NAMALWA (cell line): Measurements from ENCODE around the gene NLRP12.
A peak's percentile ranks its signal among the peaks of the same experiment; 100 is the strongest.
"Not testable (repeated sequence)": the region's sequence is repeated elsewhere in the genome, so short reads cannot be mapped to it uniquely, and the experiment has no call there.

ENCODE experiments used
- DNase-seq: peaks from one replicate; pipeline ENCODE4 v3.0.0-alpha.2; 2015; ENCODE audit warnings: low spot score

Gene NLRP12

DNA sequence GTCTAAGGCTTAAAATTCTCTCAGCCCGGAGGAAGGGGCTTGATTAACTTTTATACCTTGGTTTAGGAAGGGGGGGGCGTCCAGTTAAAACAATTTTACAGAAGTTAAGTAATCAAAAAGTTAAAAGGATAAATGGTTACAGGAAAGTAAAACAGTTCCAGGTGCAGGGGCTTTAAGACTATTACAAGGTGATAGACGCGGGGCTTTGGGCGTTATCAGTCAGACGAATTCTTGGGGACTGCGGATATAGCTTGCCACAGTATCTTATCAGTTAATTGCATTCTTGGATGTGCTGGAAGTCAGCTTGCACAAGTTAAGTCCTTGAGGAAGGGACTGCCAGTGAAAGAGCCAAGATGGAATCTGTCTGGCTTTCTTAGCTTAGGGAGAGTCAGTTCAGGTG lies 49.6 kb downstream of the NLRP12 start:
- not testable (repeated sequence) for DNase-seq

DNA sequence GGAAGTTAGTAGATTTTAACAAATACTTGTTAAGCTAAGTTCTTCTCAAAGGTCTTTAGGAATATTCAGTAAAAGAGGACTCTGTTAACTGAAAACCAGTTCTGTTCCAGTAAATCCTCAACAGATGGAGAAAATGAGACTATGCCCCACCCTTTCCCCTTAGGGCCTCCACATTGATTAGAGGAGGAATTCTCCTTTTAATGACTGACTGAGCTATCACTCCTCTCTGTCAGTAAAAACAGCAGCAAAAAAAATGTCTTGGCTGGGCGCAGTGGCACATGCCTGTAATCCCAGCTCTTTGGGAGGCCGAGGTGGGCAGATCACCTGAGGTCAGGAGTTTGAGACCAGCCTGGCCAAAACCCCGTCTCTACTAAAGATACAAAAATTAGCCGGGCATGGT lies 50.1 kb downstream of the NLRP12 start:
- no peak for DNase-seq

DNA sequence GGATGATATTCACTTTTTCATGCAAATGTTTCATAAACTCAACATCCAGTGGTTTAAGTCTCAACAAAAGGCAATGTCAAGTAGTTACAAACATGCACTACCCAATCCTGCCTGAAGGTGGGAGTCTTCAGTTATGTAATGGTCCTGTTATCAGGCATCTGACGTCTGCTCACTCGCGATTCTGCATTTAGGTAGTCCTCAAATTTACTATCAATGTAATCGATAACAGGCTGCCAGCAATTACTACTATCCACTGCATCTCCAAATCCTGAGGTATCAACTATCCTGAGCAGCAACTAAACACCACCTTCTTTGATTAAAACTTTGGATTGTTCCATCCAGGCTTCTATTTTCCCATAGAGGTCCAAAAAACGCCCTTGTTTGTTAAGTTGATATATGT lies 51.2 kb downstream of the NLRP12 start:
- DNase-seq: peak; percentile 81

DNA sequence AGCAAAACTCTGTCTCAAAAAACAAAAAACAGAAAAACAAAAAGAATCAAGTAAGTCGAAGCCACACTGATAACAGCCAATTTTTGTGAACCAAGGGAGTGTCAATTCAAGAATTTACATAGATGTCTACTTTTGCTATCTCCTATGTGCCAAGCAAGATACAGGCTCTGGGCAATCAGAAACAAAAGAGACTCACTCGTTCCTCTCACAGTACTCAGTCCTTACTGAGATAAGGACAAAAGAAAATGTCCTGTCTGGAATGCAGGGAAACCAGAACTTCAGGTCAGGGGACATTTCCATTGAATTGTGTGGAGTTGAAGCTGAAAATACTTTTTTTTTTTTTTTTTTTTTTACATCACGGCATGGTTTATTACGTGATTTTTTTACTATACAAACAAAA lies 53.0 kb downstream of the NLRP12 start:
- DNase-seq: no peak

DNA sequence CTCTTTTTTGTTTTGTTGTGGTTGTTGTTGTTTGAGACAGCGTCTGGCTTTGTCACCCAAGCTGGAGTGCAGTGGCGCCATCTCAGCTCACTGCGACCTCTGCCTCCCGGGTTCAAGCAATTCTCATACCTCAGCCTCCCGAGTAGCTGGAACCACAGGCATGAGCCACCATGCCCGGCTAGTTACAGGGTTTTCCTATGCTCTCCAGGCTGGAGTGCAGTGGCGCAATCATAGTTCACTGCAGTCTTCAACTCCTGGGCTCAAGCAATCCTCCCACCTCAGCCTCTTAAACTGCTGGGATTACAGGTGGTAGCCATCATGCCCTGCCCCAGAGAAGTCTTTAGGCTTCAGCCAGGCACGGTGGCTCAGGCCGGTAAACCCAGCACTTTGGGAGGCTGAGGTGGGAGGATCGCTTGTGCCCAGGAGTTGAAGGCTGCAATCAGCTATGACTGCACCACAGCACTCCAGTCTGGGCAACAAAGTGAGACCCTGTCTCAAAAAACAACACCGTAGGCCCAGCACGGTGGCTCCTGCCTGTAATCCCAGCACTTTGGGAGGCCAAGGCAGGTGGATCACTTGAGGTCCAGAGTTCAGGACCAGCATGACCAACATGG lies 54.3 kb downstream of the NLRP12 start:
- DNase-seq: not testable (repeated sequence)

DNA sequence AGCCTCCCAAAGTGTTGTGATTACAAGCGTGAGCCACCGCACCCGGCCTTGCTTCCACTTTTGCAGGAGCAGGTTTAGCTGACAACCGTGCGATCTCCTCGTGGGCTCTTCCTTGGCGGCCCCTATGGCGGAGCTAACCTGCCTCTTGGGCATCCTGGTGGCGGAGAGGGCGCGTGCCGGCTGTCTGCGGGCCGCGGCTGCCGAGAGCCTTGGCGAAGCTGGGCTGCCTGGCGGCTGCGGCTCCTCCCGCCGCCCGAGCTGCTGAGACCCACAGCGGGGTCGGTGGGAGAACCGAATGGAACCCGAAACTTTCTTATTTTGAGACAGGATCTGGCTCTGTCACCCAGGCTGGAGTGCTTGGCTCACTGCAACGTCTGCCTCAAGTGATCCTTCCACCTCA lies 55.7 kb downstream of the NLRP12 start:
- DNase-seq: no peak

DNA sequence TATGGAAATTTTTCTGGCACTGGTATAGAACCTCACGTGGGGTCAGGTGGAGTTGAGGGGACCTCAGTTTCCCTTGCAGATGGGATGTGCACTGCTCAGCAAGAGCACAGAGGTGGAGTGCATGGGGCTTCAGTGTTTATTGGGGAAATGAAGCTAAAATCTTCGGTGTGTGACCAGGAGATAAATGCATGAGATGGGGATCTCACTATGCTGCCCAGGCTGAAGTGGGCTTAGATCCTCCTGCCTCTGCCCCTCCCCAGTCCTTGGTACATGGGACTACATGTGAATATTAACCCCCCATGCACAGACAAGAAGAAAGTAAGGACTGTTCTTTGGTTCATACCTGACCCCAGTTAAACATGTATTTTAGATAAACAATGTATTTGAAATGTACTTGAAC lies 65.1 kb downstream of the NLRP12 start:
- not testable (repeated sequence) for DNase-seq
